OCI-LY3 (cell line): ENCODE results near the gene ELK3.

Source experiments
- H2AFZ ChIP-seq: fragments of 200-600, 300-600 bp; shearing (Covaris generic); 2 replicates; pipeline ENCODE4 v1.6.0; 2014; ENCODE audit warnings: antibody characterized with exemption, low read depth, low read length
- H3K27ac ChIP-seq: fragments of 200-600, 300-600 bp; sonication (generic); 2 replicates; pipeline ENCODE4 v1.5.1; 2014; ENCODE audit warnings: mild to moderate bottlenecking, low read length, moderate library complexity, mixed read lengths
- H3K27me3 ChIP-seq: fragments of 200-600, 300-600 bp; sonication (generic); 2 replicates; pipeline ENCODE4 v1.6.1; 2014; ENCODE audit warnings: low read depth, low read length, mixed read lengths
- H3K36me3 ChIP-seq: fragments of 200-600, 300-600 bp; sonication (generic); replicated peaks from 2 replicates; pipeline ENCODE3; 2014; ENCODE audit warnings: low read depth, low read length, mixed read lengths
- H3K4me1 ChIP-seq: fragments of 300-600, 200-600 bp; sonication (generic); 2 replicates; pipeline ENCODE4 v1.6.1; 2014; ENCODE audit warnings: low read length, mixed read lengths
- H3K4me2 ChIP-seq: fragments of 200-600, 300-600 bp; sonication (generic); 2 replicates; pipeline ENCODE4 v1.6.1; 2014; ENCODE audit warnings: low read length, mixed read lengths
- H3K4me3 ChIP-seq: fragments of 300-600, 200-600 bp; sonication (generic); 2 replicates; pipeline ENCODE4 v1.5.1; 2014; ENCODE audit warnings: antibody characterized with exemption, mild to moderate bottlenecking, low read length, moderate library complexity
- H3K79me2 ChIP-seq: fragments of 300-600, 200-600 bp; shearing (Covaris generic); 2 replicates; pipeline ENCODE4 v1.6.1; 2014; ENCODE audit warnings: mild to moderate bottlenecking, low read length, mixed read lengths
- H3K9ac ChIP-seq: fragments of 300-600, 200-600 bp; shearing (Covaris generic); 2 replicates; pipeline ENCODE4 v1.6.0; 2014; ENCODE audit warnings: mild to moderate bottlenecking, low read length, moderate library complexity
- H3K9me3 ChIP-seq: fragments of 200-600, 300-600 bp; shearing (Covaris generic); 2 replicates; pipeline ENCODE4 v1.6.1; 2014; ENCODE audit warnings: low read length, mixed read lengths; ENCODE audit not compliant: insufficient read depth
- H4K20me1 ChIP-seq: fragments of 200-600, 300-600 bp; sonication (generic); 2 replicates; pipeline ENCODE4 v1.6.1; 2016; ENCODE audit warnings: low read length, mixed read lengths; ENCODE audit not compliant: insufficient read depth
- EZH2phosphoT487 ChIP-seq: fragments of 200-600 bp; shearing (Covaris generic); IDR thresholded peaks from 2 replicates; pipeline ENCODE4 v1.6.1; 2018; ENCODE audit warnings: antibody characterized with exemption, mixed run types, low read depth
- TF ChIP-seq, protein P1 (sequence below): fragments of 200-600, 300-600 bp; sonication (generic); IDR thresholded peaks from 2 replicates; pipeline ENCODE4 v1.5.1; 2014; ENCODE audit warnings: antibody characterized with exemption, low read length, low read depth

ELK3 gene

DNA sequence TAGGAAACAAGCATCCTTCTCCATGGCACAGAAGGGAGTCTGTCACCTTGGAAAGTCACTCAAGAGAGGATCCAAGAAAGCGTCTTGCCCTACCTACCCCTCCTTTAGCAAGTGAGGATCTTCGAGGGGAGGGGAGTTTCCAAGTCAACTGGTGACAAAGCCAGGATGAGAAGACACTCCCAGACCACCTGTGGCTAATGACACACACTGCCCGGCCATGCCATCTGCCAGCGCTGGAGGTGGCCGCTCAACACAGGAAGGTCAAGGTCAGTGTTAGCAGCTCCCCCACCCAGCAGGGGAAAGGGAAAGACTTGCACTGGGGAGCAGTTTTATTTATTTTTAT is 41.3 kb downstream of the ELK3 start:
- peaks cover 66% of the 10 kb centered on the region for H4K20me1 ChIP-seq
- no peak overlapping the region for H3K4me2 ChIP-seq
- peaks cover 20% of the 10 kb centered on the region for H3K36me3 ChIP-seq

DNA sequence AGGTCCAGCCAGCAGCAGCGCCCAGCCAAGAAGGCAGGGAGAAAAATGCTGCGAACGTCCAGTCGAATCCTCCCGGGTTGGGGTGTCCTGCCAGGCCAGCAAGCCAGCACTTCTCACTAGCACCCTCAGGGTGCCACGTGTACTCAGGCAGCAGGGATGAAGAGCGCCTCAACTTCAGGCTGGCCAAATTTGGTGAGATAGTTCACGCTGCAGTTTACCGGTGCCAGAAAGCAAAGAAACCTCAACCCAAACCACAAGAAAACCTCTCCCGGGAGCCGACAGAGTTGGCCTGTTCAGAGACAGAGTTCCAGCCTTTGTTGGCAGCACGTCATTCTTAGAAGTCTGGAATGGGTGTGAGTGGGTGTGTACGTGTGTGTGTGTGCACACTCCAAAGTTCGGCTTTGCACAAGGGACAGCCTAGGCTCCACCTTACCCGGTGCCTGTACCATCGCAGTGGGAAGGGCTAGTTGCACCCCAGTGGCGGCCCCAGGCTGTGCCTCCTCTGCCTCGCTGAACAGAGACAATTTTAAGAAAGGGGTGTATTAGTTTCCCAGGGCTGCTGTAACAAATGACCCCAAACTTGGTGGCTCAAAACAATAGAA is 42.1 kb downstream of the ELK3 start:
- Histone ChIP-seq H3K79me2 (peaks cover 88% of the 10 kb centered on the region), H2AFZ (no peak overlapping the region), H3K9me3 (no peaks in the 10 kb centered on the region), H3K9ac (no peak overlapping the region), H3K4me2 (no peak overlapping the region), H3K4me3 (no peak overlapping the region), H3K27me3 (no peaks in the 10 kb centered on the region), H3K27ac (no peak overlapping the region), H4K20me1 (peaks cover 73% of the 10 kb centered on the region), H3K4me1 (no peaks in the 10 kb centered on the region), H3K36me3 (peaks cover 23% of the 10 kb centered on the region)
- TF ChIP-seq, protein P1, sequence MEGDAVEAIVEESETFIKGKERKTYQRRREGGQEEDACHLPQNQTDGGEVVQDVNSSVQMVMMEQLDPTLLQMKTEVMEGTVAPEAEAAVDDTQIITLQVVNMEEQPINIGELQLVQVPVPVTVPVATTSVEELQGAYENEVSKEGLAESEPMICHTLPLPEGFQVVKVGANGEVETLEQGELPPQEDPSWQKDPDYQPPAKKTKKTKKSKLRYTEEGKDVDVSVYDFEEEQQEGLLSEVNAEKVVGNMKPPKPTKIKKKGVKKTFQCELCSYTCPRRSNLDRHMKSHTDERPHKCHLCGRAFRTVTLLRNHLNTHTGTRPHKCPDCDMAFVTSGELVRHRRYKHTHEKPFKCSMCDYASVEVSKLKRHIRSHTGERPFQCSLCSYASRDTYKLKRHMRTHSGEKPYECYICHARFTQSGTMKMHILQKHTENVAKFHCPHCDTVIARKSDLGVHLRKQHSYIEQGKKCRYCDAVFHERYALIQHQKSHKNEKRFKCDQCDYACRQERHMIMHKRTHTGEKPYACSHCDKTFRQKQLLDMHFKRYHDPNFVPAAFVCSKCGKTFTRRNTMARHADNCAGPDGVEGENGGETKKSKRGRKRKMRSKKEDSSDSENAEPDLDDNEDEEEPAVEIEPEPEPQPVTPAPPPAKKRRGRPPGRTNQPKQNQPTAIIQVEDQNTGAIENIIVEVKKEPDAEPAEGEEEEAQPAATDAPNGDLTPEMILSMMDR: no peak
- TF ChIP-seq EZH2phosphoT487: no peak

More for the DNA sequence above, 41.3 kb downstream of the ELK3 start:
- H3K9me3 ChIP-seq: no peaks in the 10 kb centered on the region
- H3K9ac ChIP-seq: no peak overlapping the region
- H3K4me3 ChIP-seq: no peak overlapping the region
- H3K4me1 ChIP-seq: no peaks in the 10 kb centered on the region
- TF ChIP-seq, protein P1: no peak
- TF ChIP-seq EZH2phosphoT487: no peak
- no peaks in the 10 kb centered on the region for H3K27me3 ChIP-seq
- H3K79me2 ChIP-seq: peaks cover 90% of the 10 kb centered on the region
- H2AFZ ChIP-seq: no peak overlapping the region
- no peak overlapping the region for H3K27ac ChIP-seq

DNA sequence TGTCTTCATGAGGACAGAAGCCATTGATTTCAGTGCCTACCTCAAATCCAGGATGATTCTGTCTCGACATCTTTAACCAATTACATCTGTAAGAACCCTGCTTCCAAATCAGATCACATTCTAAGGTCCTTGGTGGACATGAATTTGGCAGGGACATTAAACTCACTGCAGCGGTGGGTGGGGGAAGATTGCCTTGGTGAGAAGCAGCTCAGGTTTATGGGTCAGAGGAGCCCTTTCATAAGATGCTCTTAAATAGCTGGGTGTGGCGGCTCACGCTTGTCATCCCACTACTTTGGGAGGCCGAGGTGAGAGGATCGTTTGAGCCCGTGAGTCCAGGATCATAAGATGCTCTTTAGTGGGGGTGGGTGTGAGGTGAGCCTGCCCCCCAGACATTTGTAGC is 42.9 kb downstream of the ELK3 start:
- Histone ChIP-seq H2AFZ (no peak overlapping the region), H3K4me2 (no peak overlapping the region), H3K4me1 (no peaks in the 10 kb centered on the region), H3K27me3 (no peaks in the 10 kb centered on the region), H3K79me2 (peaks cover 88% of the 10 kb centered on the region), H3K36me3 (peaks cover 19% of the 10 kb centered on the region), H3K9me3 (no peaks in the 10 kb centered on the region), H3K4me3 (no peak overlapping the region), H3K27ac (no peak overlapping the region), H3K9ac (no peak overlapping the region), H4K20me1 (peaks cover 76% of the 10 kb centered on the region)
- TF ChIP-seq, protein P1: no peak
- TF ChIP-seq EZH2phosphoT487: no peak

DNA sequence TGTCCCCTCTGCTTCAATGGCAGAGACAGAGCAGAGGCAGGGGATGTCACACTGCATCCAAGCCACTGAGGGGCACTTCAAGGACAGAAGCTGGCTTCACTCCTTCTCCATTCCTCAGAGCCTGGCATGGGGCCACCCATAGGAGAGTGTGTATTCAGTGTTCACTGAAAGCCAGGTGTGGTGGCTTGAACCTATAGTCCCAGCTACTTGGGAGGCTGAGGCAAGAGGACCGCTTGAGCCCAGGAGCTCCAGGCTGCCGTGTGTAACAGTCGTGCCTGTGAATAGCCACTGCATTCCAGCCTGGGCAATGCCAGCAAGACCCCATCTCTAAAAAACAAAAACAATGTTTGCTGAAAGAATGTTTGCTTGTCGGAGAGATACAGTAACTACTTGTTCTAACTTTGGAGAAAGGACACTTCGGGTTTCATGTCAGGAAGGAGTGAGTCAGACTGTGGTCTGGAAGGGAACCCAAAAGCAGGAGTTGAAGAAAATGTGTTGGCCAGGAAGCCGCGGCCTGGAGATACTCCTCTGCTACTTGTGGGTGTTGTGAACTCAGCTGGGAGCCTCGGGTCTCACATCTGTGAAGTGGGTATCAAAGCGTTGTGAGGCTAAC is 43.4 kb downstream of the ELK3 start:
- Histone ChIP-seq H2AFZ (no peak overlapping the region), H3K36me3 (peaks cover 19% of the 10 kb centered on the region), H4K20me1 (peaks cover 81% of the 10 kb centered on the region), H3K27me3 (no peaks in the 10 kb centered on the region), H3K9me3 (no peaks in the 10 kb centered on the region), H3K4me3 (no peak overlapping the region), H3K27ac (no peak overlapping the region), H3K9ac (no peak overlapping the region), H3K4me2 (no peak overlapping the region), H3K4me1 (no peaks in the 10 kb centered on the region), H3K79me2 (peaks cover 91% of the 10 kb centered on the region)
- TF ChIP-seq EZH2phosphoT487: no peak
- TF ChIP-seq, protein P1: no peak
